Stimulated activated CD4-positive, alpha-beta T cell treated with anti-CD3 and anti-CD28 coated beads, Interleukin-15, amount 100 ng/mL, for 24 hours (primary cell): ENCODE data around the gene PISD.
"Not testable (repeated sequence)": the region's sequence is repeated elsewhere in the genome, so short reads cannot be mapped to it uniquely, and the experiment has no call there.

Source experiments
- DNase-seq: peaks from one replicate; pipeline ENCODE4 v3.0.0-alpha.2; 2020

Gene PISD

GRCh38 chr22:31661851-31662667, at the start of gene PISD:
Gene PISD, minus strand, starts transcription at chr22:31662215. Its CDS starts 7 bp downstream, at chr22:31662208.
- DNase-seq = peak; percentile 97

- not testable (repeated sequence) for DNase-seq
These were observed 49.2 kb upstream of the PISD start for GRCh38 chr22:31711226-31711625.

- DNase-seq = no peak
These were observed 45.5 kb upstream of the PISD start for GRCh38 chr22:31707519-31707918.

- no peak for DNase-seq
These were observed 33.4 kb upstream of the PISD start for GRCh38 chr22:31695423-31695822.

GRCh38 chr22:31694046-31694445, 32.0 kb upstream of the PISD start:
- not testable (repeated sequence) for DNase-seq

GRCh38 chr22:31692186-31692886, 30.3 kb upstream of the PISD start:
- no peak for DNase-seq

GRCh38 chr22:31691408-31691807, 29.4 kb upstream of the PISD start:
- no peak for DNase-seq

- DNase-seq = no peak
These were observed 21.4 kb upstream of the PISD start for GRCh38 chr22:31683181-31684105.

GRCh38 chr22:31682751-31683150, 20.7 kb upstream of the PISD start:
- DNase-seq = no peak

- no peak for DNase-seq
These were observed 19.6 kb upstream of the PISD start for GRCh38 chr22:31681349-31682345.

GRCh38 chr22:31680861-31681341, 18.9 kb upstream of the PISD start:
- no peak for DNase-seq

- no peak for DNase-seq
These were observed 16.7 kb upstream of the PISD start for GRCh38 chr22:31678748-31679147.

- peak; percentile 97 for DNase-seq
These were observed 14.7 kb upstream of the PISD start for GRCh38 chr22:31676700-31677099.

GRCh38 chr22:31674219-31674618, 12.2 kb upstream of the PISD start:
- DNase-seq = not testable (repeated sequence)

- DNase-seq = not testable (repeated sequence)
These were observed 6.8 kb upstream of the PISD start for GRCh38 chr22:31668849-31669248.

- no peak for DNase-seq
These were observed 638 bp upstream of the PISD start for GRCh38 chr22:31662668-31663037.

- peak; percentile 71 for DNase-seq
These were observed 1.1 kb downstream of the PISD start for GRCh38 chr22:31660860-31661341.

- no peak for DNase-seq
These were observed 2.8 kb downstream of the PISD start for GRCh38 chr22:31659246-31659645.

GRCh38 chr22:31654408-31654807, 7.6 kb downstream of the PISD start:
- DNase-seq = no peak

GRCh38 chr22:31653944-31654343, 8.1 kb downstream of the PISD start:
- DNase-seq = no peak

GRCh38 chr22:31652911-31653684, 8.9 kb downstream of the PISD start:
- DNase-seq = no peak
